Epithelial cell of proximal tubule (primary cell): ENCODE data around the gene SLTM. TPM values are rescaled to one million over a fixed set of nuclear protein-coding genes. Genes with fewer than 3 reads are reported as not detected.
"Not testable (repeated sequence)": the region's sequence is repeated elsewhere in the genome, so short reads cannot be mapped to it uniquely, and the experiment has no call there.

ENCODE experiments used
- DNase-seq: peaks from one replicate; pipeline ENCODE4 v3.0.0-alpha.2; 2011; ENCODE audit warnings: low read depth
- H3K4me3 ChIP-seq: 2 replicates; pipeline ENCODE4 v1.5.1; 2011; ENCODE audit warnings: low read depth, mild to moderate bottlenecking, low read length
- CTCF ChIP-seq: conservative IDR thresholded peaks from 2 replicates; pipeline ENCODE4 v1.5.1; 2012; ENCODE audit warnings: low read depth, mild to moderate bottlenecking, low read length
- total RNA-seq: library from RNA; depleted of rRNA; stranded (reverse); fragments of >200 nt; gene quantifications from 2 replicates; pipeline ENCODE4 v1.2.3, GENCODE V29; 2015

Gene SLTM
- total RNA-seq, 1 donor from 2014 or later: 47.9 TPM

- no peak for TF ChIP-seq CTCF
- no peak overlapping the region for H3K4me3 ChIP-seq
- DNase-seq: no peak
These were observed 18.0 kb upstream of the SLTM start for GRCh38 chr15:58951388-58952007.

GRCh38 chr15:58947179-58947578 lies 13.7 kb upstream of the SLTM start:
- H3K4me3 ChIP-seq: no peak overlapping the region
- DNase-seq: no peak
- no peak for TF ChIP-seq CTCF

- not testable (repeated sequence) for DNase-seq, H3K4me3 ChIP-seq
These were observed 1.5 kb upstream of the SLTM start for GRCh38 chr15:58934974-58935373.

GRCh38 chr15:58934521-58934920 lies 1.0 kb upstream of the SLTM start:
- peak overlapping the region; percentile 92 for H3K4me3 ChIP-seq
- DNase-seq: no peak
- TF ChIP-seq CTCF: no peak

- H3K4me3 ChIP-seq: peak overlapping the region; percentile 92
- DNase-seq: no peak
These were observed 602 bp upstream of the SLTM start for GRCh38 chr15:58934114-58934447.

GRCh38 chr15:58932710-58933280 lies 684 bp downstream of the SLTM start:
- TF ChIP-seq CTCF: no peak
- peak overlapping the region; percentile 92 for H3K4me3 ChIP-seq
- DNase-seq: no peak

More at GRCh38 chr15:58934114-58934447, 602 bp upstream of the SLTM start:
- no peak for TF ChIP-seq CTCF

GRCh38 chr15:58931987-58932588 lies 1.4 kb downstream of the SLTM start:
- peak overlapping the region; percentile 92 for H3K4me3 ChIP-seq
- DNase-seq: no peak
- TF ChIP-seq CTCF: no peak
